T follicular helper cell (primary cell): ENCODE data around the gene AMFR.
"Not testable (repeated sequence)": the region's sequence is repeated elsewhere in the genome, so short reads cannot be mapped to it uniquely, and the experiment has no call there.

Experiments used
- DNase-seq: peaks from one replicate; pipeline ENCODE4 v3.0.0-alpha.2; 2020; ENCODE audit warnings: low read depth

Gene AMFR

GRCh38 chr16:56423584-56424403, 1.6 kb downstream of the AMFR start:
- no peak for DNase-seq

- DNase-seq, result no peak
These were observed 2.4 kb downstream of the AMFR start for GRCh38 chr16:56422896-56423441.

GRCh38 chr16:56421976-56422669, 3.2 kb downstream of the AMFR start:
- DNase-seq, result no peak

- no peak for DNase-seq
These were observed 4.0 kb downstream of the AMFR start for GRCh38 chr16:56421313-56421712.

GRCh38 chr16:56420613-56421012, 4.7 kb downstream of the AMFR start:
- no peak for DNase-seq

GRCh38 chr16:56419740-56420548, 5.4 kb downstream of the AMFR start:
- DNase-seq, result no peak

GRCh38 chr16:56417138-56417537, 8.2 kb downstream of the AMFR start:
- no peak for DNase-seq

- DNase-seq, result no peak
These were observed 9.5 kb downstream of the AMFR start for GRCh38 chr16:56415875-56416274.

GRCh38 chr16:56414366-56414765, 11.0 kb downstream of the AMFR start:
- DNase-seq, result no peak

- DNase-seq, result no peak
These were observed 12.0 kb downstream of the AMFR start for GRCh38 chr16:56413381-56413780.

- DNase-seq, result no peak
These were observed 13.7 kb downstream of the AMFR start for GRCh38 chr16:56411624-56412023.

- no peak for DNase-seq
These were observed 14.2 kb downstream of the AMFR start for GRCh38 chr16:56411123-56411522.

- no peak for DNase-seq
These were observed 16.1 kb downstream of the AMFR start for GRCh38 chr16:56409195-56409594.

- no peak for DNase-seq
These were observed 16.8 kb downstream of the AMFR start for GRCh38 chr16:56408379-56409098.

- DNase-seq, result no peak
These were observed 19.2 kb downstream of the AMFR start for GRCh38 chr16:56405977-56406672.

GRCh38 chr16:56401482-56401881, 23.9 kb downstream of the AMFR start:
- DNase-seq, result no peak

- no peak for DNase-seq
These were observed 24.9 kb downstream of the AMFR start for GRCh38 chr16:56400458-56400857.

- no peak for DNase-seq
These were observed 25.9 kb downstream of the AMFR start for GRCh38 chr16:56399486-56399885.

- DNase-seq, result no peak
These were observed 26.3 kb downstream of the AMFR start for GRCh38 chr16:56399047-56399446.

- DNase-seq, result not testable (repeated sequence)
These were observed 28.6 kb downstream of the AMFR start for GRCh38 chr16:56396724-56397123.

- DNase-seq, result no peak
These were observed 35.8 kb downstream of the AMFR start for GRCh38 chr16:56389554-56389953.
